ENCODE results near the gene HAND1. TPM values are rescaled to one million over a fixed set of nuclear protein-coding genes. Genes with fewer than 3 reads are reported as not detected.

Gene HAND1
- total RNA-seq, 2 donors from 2014 or later = not detected

GRCh38 chr5:154473581-154474283 lies 4.3 kb downstream of the HAND1 start:
- intact Hi-C loops (cut with DNase I) = no loop called here
- Histone ChIP-seq H3K4me1 (replicated peaks) (peaks cover 8% of the 10 kb centered on the region), H3K27me3 (replicated peaks; ENCODE audit: insufficient read depth) (peaks cover 66% of the 10 kb centered on the region), H3K4me3 (no peak overlapping the region), H3K9me3 (no peaks in the 10 kb centered on the region), H3K36me3 (no peaks in the 10 kb centered on the region), H3K27ac (no peak overlapping the region)
- DNase-seq (ENCODE audit: low spot score) = no peak
- no peak for TF ChIP-seq CTCF (IDR thresholded peaks at IDR 0.05)
- no peak for TF ChIP-seq POLR2AphosphoS5 (IDR thresholded peaks at IDR 0.05)
- no peak for TF ChIP-seq POLR2A (IDR thresholded peaks at IDR 0.05)
- WGBS = 9% methylated on average over 38 of the region's 40 CpGs

GRCh38 chr5:154472871-154473580 lies 5.0 kb downstream of the HAND1 start:
- H3K27ac ChIP-seq = no peak overlapping the region
- H3K36me3 ChIP-seq = no peaks in the 10 kb centered on the region
- H3K4me3 ChIP-seq = no peak overlapping the region
- H3K27me3 ChIP-seq (replicated peaks; ENCODE audit: insufficient read depth) = peaks cover 60% of the 10 kb centered on the region
- intact Hi-C loops (cut with DNase I) = no loop called here
- DNase-seq (ENCODE audit: low spot score) = no peak
- TF ChIP-seq POLR2AphosphoS5 (IDR thresholded peaks at IDR 0.05) = no peak
- no peak for TF ChIP-seq POLR2A (IDR thresholded peaks at IDR 0.05)
- no peak for TF ChIP-seq CTCF (IDR thresholded peaks at IDR 0.05)
- H3K4me1 ChIP-seq (replicated peaks) = peaks cover 8% of the 10 kb centered on the region
- 6% methylated on average over 34 of the region's 35 CpGs for WGBS
- no peaks in the 10 kb centered on the region for H3K9me3 ChIP-seq

GRCh38 chr5:154470947-154471870 lies 6.8 kb downstream of the HAND1 start:
- Histone ChIP-seq H3K9me3 (no peaks in the 10 kb centered on the region), H3K4me1 (replicated peaks) (no peaks in the 10 kb centered on the region), H3K4me3 (no peak overlapping the region), H3K27ac (no peak overlapping the region), H3K27me3 (replicated peaks; ENCODE audit: insufficient read depth) (peaks cover 52% of the 10 kb centered on the region), H3K36me3 (no peaks in the 10 kb centered on the region)
- WGBS = 21% methylated on average over 11 of the region's 11 CpGs
- no peak for DNase-seq (ENCODE audit: low spot score)
- TF ChIP-seq CTCF (IDR thresholded peaks at IDR 0.05) = no peak
- no peak for TF ChIP-seq POLR2AphosphoS5 (IDR thresholded peaks at IDR 0.05)
- no peak for TF ChIP-seq POLR2A (IDR thresholded peaks at IDR 0.05)
- intact Hi-C loops (cut with DNase I) = no loop called here

GRCh38 chr5:154470137-154470536 lies 7.9 kb downstream of the HAND1 start:
- H3K4me1 ChIP-seq (replicated peaks) = no peaks in the 10 kb centered on the region
- no peak for DNase-seq (ENCODE audit: low spot score)
- intact Hi-C loops (cut with DNase I) = no loop called here
- 36% methylated on average over 2 of the region's 2 CpGs for WGBS
- TF ChIP-seq POLR2AphosphoS5 (IDR thresholded peaks at IDR 0.05) (no peak), CTCF (IDR thresholded peaks at IDR 0.05) (no peak), POLR2A (IDR thresholded peaks at IDR 0.05) (no peak)
- peaks cover 43% of the 10 kb centered on the region for H3K27me3 ChIP-seq (replicated peaks; ENCODE audit: insufficient read depth)
- no peak overlapping the region for H3K27ac ChIP-seq
- no peaks in the 10 kb centered on the region for H3K9me3 ChIP-seq
- no peaks in the 10 kb centered on the region for H3K36me3 ChIP-seq
- no peak overlapping the region for H3K4me3 ChIP-seq

Data from prostate gland (tissue), 2 donors.